Astrocyte (in vitro differentiated cells and primary cell): ENCODE data around the gene FAR1.

Experiments used
- EZH2 ChIP-seq: IDR thresholded peaks from 2 replicates; pipeline ENCODE4 v1.6.1; 2012; ENCODE audit warnings: mild to moderate bottlenecking, low read length, inconsistent platforms; ENCODE audit not compliant: insufficient read depth
- TF ChIP-seq, protein P1 (sequence below): IDR thresholded peaks from 2 replicates; pipeline ENCODE4 v1.5.1; 2011; ENCODE audit warnings: low read depth, mild to moderate bottlenecking, inconsistent platforms, low read length, moderate library complexity; ENCODE audit not compliant: insufficient read depth

DNA sequence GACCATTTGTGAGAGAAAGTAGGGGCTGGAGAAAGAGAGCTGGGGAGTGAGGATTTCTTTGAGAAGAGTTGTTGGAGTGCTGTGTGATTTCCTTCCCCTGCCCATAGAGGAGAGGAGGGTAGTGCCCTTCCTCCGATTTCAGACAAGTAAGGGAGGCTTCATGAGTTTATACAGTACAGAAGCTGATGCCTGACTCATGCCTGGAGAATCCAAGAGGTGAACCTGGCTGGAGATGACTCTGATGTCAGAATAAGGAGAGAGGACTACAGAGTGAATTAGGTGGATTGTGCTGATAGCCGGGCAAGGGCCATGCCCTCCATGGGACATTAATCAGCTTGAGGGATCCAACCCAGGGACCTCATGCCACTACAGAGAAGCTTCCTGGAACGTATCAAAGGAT lies 91.6 kb downstream of the FAR1 start:
- TF ChIP-seq EZH2 = no peak
- TF ChIP-seq, protein P1, sequence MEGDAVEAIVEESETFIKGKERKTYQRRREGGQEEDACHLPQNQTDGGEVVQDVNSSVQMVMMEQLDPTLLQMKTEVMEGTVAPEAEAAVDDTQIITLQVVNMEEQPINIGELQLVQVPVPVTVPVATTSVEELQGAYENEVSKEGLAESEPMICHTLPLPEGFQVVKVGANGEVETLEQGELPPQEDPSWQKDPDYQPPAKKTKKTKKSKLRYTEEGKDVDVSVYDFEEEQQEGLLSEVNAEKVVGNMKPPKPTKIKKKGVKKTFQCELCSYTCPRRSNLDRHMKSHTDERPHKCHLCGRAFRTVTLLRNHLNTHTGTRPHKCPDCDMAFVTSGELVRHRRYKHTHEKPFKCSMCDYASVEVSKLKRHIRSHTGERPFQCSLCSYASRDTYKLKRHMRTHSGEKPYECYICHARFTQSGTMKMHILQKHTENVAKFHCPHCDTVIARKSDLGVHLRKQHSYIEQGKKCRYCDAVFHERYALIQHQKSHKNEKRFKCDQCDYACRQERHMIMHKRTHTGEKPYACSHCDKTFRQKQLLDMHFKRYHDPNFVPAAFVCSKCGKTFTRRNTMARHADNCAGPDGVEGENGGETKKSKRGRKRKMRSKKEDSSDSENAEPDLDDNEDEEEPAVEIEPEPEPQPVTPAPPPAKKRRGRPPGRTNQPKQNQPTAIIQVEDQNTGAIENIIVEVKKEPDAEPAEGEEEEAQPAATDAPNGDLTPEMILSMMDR = no peak
